HG03135 (cell line): ENCODE measurements around the gene ANXA6.
A peak's percentile ranks its signal among the peaks of the same experiment; 100 is the strongest.

Experiments used
- ATAC-seq: cut with Tn5 transposase; IDR thresholded peaks from one replicate; pipeline ENCODE4 v1.9.1; 2021; ENCODE audit warnings: mild to moderate bottlenecking, moderate library complexity; ENCODE audit not compliant: unreplicated experiment

ANXA6 gene

GRCh38 chr5:151132963-151133362 lies 24.6 kb downstream of the ANXA6 start:
- no peak for ATAC-seq

- no peak for ATAC-seq
These were observed 26.4 kb downstream of the ANXA6 start for GRCh38 chr5:151130922-151131891.

DNA sequence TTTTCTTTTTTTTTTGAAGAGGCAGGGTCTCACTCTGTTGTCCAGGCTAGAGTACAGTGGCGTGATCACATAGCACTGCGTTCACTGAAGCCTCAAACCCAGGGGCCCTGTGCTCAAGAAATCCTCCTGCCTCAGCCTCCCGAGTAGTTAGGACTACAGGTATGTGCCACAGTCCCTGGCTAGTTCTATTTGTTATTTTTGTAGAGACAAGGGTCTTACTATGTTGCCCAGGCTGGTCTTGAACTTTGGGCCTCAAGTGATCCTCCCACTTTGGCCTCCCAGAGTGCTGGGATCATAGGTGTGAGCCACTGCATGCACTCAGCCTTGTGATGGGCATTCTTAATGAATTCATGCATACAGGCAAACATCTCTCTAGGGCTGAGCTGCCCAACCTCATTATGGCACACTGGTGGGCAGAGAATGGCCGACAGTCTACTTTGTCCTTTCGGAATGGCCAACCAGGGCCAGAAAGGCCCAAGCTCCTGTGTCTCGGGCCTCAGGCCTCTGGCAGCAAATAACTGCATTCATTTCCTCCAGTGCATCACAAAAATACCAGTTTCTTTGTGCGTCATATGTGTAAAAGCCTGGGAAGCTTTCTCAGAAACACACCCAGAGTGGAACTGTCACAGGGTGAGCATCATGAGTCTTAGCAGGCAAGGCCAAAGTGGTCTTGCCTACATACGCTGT lies 27.2 kb downstream of the ANXA6 start:
- ATAC-seq, result no peak

DNA sequence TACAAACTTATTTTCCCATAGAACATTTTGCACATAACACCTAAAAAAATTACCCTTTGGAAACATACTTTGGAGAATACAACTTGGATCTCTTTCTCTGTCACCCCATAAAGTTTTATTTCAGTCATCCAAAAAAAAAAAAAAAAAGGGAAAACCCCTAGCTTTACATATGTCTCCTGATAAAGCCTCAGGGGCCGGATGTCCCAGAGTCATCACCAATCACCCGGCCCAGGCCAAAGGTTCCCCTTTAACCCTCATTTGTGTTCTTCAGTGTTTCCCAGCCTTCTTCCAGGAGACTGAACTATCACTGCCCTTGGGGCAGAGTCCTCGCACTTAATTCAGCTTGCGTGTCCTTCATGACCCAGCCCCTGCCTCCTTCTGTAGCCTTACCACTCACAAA lies 28.8 kb downstream of the ANXA6 start:
- ATAC-seq, result no peak

- no peak for ATAC-seq
These were observed 29.7 kb downstream of the ANXA6 start for GRCh38 chr5:151127926-151128325.

DNA sequence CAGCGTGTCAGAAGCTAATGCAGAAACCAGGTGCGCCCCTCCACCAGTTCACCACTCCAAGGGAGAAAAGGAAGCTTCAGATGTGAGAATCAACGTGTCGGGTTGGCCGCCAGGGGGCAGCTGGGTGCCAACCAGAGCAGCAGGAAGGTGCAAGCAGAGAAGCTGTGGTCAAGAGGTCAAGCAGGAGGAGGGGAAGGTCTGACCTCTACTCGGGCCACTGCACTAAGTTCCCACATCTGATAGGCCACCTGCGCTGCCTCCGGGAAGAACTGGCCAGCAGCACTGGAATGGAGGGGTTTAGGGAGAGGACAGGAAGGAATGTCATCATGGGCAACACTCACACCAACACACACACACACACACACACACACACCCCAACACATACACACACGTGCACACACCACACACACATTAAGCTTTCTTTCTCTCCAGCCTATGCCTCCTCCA lies 31.4 kb downstream of the ANXA6 start:
- peak; percentile 34 for ATAC-seq

DNA sequence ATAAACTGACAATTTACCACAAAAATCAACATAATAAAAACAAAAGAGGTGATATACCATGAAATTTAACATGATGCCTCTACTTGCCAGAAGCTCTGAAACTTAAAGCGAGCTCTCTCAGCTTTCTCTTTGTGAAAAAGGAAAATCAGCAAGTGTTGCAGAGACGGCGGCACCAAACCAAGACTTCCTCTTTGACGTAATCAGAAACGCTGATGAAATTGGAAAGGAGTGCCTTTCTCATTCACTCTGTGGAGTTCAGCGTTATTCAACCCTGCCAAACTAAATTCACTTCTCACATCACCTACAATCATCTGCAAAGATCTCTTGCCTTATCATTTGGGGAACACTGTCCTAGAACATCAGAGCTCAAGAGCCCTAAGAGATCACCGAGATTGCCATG lies 32.2 kb downstream of the ANXA6 start:
- no peak for ATAC-seq

- peak; percentile 84 for ATAC-seq
These were observed 33.5 kb downstream of the ANXA6 start for GRCh38 chr5:151123897-151124751.

DNA sequence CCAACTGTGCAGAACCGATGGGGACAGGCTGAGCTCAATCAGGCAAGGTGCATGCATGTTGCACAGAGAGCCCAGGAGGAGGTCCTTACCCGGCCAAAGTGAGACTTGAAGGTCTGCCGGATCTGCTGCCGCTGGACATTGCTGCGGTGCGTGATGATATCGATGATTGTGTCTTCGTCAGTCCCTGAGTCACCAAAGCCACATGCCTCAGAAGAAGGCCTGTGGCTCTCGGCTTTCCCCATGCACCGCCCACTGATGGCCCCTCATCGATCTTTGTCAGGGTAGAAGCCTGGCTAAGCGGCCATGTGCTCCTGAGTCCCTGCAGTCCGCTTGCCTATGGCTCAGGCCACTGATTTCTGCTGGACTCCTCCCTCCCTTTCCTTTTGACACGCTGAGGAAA lies 34.8 kb downstream of the ANXA6 start:
- no peak for ATAC-seq

GRCh38 chr5:151121665-151122064 lies 35.9 kb downstream of the ANXA6 start:
- ATAC-seq, result no peak

GRCh38 chr5:151121095-151121494 lies 36.5 kb downstream of the ANXA6 start:
- no peak for ATAC-seq

DNA sequence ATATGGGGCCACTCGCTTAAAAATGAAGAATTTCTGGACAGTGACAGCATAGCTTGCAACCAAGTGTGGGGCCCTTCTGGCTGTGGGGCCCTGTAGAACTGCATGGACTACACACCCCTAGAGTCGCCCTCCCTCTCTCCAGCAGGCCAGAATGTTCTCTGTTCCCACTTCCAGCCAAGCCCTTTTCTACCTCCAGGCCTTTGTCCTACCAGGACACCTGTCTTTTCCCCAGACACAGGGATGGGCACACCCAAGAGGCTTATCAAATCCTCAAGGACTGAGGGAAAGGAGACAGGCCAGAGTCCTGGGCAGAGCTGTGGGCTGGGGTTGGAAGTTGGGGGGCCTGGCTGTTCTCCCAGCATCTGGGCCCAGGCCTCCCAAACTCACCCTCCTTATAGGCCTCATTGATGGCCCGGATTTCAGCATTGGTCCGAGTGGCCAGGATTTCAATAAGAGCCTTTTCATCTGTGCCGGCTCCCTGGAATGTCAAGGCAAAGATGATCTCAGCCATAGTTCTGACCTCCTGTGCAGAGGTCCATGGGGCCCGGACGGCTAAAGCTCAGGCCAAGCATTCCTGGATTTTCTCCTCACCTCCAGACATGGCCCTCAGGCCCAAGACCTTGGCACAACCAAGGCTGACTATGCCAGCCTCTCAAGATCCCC lies 38.5 kb downstream of the ANXA6 start:
- no peak for ATAC-seq

- no peak for ATAC-seq
These were observed 42.2 kb downstream of the ANXA6 start for GRCh38 chr5:151115272-151115905.

- no peak for ATAC-seq
These were observed 43.9 kb downstream of the ANXA6 start for GRCh38 chr5:151113651-151114050.

DNA sequence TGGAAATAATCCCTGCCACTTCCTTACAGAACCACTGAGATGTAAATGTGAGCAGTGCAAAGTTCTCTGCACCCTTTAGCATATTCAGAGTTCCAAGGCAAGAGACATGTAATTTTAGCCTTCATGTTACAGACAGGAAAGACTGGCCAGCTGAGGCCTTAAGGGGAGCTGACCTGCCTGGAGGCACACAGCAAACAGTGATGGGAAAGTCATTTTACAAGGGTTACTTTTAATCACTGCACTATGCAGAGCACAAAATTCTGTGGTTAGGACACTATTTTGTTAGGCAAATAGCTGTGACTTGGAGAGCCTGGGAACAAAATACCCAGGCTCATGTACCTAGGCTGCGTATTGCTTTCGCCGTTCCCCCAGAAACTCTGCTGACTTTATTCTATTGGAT lies 46.6 kb downstream of the ANXA6 start:
- ATAC-seq, result no peak

GRCh38 chr5:151110122-151110681 lies 47.4 kb downstream of the ANXA6 start:
- ATAC-seq, result no peak

DNA sequence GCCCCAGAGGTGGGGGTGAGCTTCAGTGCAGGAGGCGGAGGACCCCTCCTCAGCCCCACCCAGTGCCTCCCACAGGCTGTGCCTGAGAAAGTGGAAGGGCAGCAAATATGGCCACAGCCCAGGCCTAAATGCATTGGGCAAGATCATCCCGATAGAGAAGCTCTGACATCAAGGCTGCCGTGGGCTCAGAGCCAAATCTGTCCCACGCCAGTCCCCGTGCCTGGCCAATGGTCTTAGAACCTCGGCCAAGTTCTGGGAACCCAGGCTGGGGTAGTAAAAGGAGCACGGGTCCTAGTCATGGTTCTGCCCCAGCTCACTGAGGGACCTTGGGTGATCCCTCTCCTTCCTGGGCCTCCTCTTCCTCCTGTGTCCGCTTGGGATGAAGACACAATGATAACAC lies 49.0 kb downstream of the ANXA6 start:
- ATAC-seq, result no peak

DNA sequence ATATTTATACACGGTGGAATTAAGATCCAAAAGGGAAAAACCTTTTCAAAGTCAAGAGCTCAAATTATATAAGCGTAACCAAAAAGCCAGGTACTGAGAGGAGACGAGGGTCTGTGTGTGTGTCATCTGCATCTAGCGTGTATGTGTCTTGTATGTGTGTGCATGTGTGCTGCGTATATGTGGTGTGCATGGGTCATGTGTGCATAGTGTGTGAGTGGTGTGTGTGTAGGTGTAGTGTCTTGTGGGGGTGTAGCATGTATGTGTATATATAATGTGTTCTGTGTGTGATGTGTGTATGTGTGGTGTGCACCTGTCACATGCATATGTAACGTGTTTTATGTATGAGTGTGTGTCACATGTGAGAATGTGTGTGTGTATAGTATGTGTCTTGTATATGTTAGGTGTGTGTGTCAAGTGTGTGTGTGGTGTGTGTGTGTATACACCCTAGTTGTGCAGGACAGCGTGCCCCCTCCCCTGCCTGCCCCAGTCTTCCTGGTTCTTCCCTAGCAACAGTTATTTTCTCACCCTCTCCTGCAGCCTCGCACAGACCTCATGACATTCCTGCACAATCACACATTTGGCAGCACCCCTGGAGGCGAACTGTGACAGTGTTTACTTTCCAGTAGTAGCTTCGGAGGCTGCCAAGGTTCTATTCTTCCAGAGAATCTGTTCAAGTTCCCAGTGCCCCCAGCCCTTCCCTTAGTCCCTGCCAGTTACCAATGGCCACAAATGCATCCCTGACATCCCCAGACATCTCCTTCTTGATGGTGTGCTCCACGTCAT lies 49.6 kb downstream of the ANXA6 start:
- no peak for ATAC-seq

DNA sequence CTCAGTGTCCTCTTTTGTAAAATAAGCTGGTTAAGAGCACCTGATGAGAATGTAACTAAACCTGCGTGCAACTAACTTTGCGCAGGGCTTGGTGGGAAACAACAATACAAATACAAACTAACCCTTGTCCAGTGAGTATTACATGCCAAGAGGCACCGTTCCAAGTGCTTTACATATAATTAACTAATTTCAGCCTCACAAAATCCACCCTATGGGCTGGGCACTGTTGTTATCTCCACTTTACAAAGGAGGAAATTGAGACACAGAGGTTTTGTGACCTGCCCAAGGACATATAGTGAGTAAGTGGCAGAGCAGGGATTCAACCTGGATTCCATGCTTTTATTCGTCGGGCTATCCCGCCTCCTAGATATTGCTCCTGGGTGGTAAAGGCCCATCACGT lies 50.5 kb downstream of the ANXA6 start:
- ATAC-seq, result no peak
